Frontal cortex (tissue), 4 donors: ENCODE measurements around the gene HSF2BP. TPM values are rescaled to one million over a fixed set of nuclear protein-coding genes. Genes with fewer than 3 reads are reported as not detected.
"Not testable (repeated sequence)": the region's sequence is repeated elsewhere in the genome, so short reads cannot be mapped to it uniquely, and the experiment has no call there.

Experiments used
- DNase-seq, 2 donors: peaks; one replicate each; pipeline ENCODE4 v3.0.0; 2012; ENCODE audit warnings: low spot score in 2 of 2
- FAIRE-seq: peaks from 2 replicates; lab custom pipeline; 2012; peaks lifted over from hg19 to GRCh38; lab: Jason Lieb, UNC
- total RNA-seq: library from RNA; depleted of rRNA; stranded (reverse); fragments of >200 nt; gene quantifications from one replicate; pipeline ENCODE4 v1.2.3, GENCODE V29; 2014
- donor health status: control.
- donor health status: control.
- donor health status: control.

HSF2BP gene
- total RNA-seq, 1 donor from 2014 or later = 2.0 TPM

GRCh38 chr21:43574741-43575472 is 84.4 kb downstream of the HSF2BP start:
- FAIRE-seq (no peak), DNase-seq (no peak)

GRCh38 chr21:43573921-43574320 is 85.4 kb downstream of the HSF2BP start:
- FAIRE-seq (no peak), DNase-seq (no peak)

GRCh38 chr21:43572446-43572845 is 86.8 kb downstream of the HSF2BP start:
- FAIRE-seq (no peak), DNase-seq (no peak)

- DNase-seq = no peak
- no peak for FAIRE-seq
These were observed 87.3 kb downstream of the HSF2BP start for GRCh38 chr21:43571976-43572375.

GRCh38 chr21:43570195-43570594 is 89.1 kb downstream of the HSF2BP start:
- not testable (repeated sequence) for FAIRE-seq, DNase-seq

- FAIRE-seq, DNase-seq: not testable (repeated sequence)
These were observed 96.8 kb downstream of the HSF2BP start for GRCh38 chr21:43562451-43562850.

GRCh38 chr21:43540561-43540960 is 118.7 kb downstream of the HSF2BP start:
- FAIRE-seq, DNase-seq: not testable (repeated sequence)

- not testable (repeated sequence) for DNase-seq, FAIRE-seq
These were observed 136.7 kb downstream of the HSF2BP start for GRCh38 chr21:43522495-43523131.

- FAIRE-seq, DNase-seq: not testable (repeated sequence)
These were observed 141.6 kb downstream of the HSF2BP start for GRCh38 chr21:43517701-43518100.

GRCh38 chr21:43516860-43517627 is 142.2 kb downstream of the HSF2BP start:
- FAIRE-seq, DNase-seq: not testable (repeated sequence)

- DNase-seq, FAIRE-seq: not testable (repeated sequence)
These were observed 142.9 kb downstream of the HSF2BP start for GRCh38 chr21:43516295-43516847.

GRCh38 chr21:43514834-43515233 is 144.5 kb downstream of the HSF2BP start:
- not testable (repeated sequence) for FAIRE-seq, DNase-seq

- FAIRE-seq, DNase-seq: not testable (repeated sequence)
These were observed 146.3 kb downstream of the HSF2BP start for GRCh38 chr21:43513023-43513422.

GRCh38 chr21:43511209-43511608 is 148.1 kb downstream of the HSF2BP start:
- not testable (repeated sequence) for FAIRE-seq, DNase-seq

GRCh38 chr21:43510669-43511068 is 148.6 kb downstream of the HSF2BP start:
- FAIRE-seq, DNase-seq: not testable (repeated sequence)

GRCh38 chr21:43503892-43504291 is 155.4 kb downstream of the HSF2BP start:
- FAIRE-seq = not testable (repeated sequence)

GRCh38 chr21:43503075-43503750 is 156.1 kb downstream of the HSF2BP start:
- DNase-seq, FAIRE-seq: not testable (repeated sequence)

More at GRCh38 chr21:43503892-43504291, 155.4 kb downstream of the HSF2BP start:
- DNase-seq = not testable (repeated sequence)

GRCh38 chr21:43502407-43503071 is 156.7 kb downstream of the HSF2BP start:
- FAIRE-seq, DNase-seq: not testable (repeated sequence)

- DNase-seq, FAIRE-seq: not testable (repeated sequence)
These were observed 160.4 kb downstream of the HSF2BP start for GRCh38 chr21:43498924-43499323.
